OCI-LY1 (cell line): ENCODE results near the gene TENT4A.

Source experiments
- EZH2 ChIP-seq: fragments of 200-600 bp; sonication (generic), shearing (Covaris generic); IDR thresholded peaks from 2 replicates; pipeline ENCODE4 v1.8.0; 2017; ENCODE audit warnings: borderline replicate concordance, mixed run types, mild to moderate bottlenecking, antibody characterized with exemption, low read length, moderate library complexity, mixed read lengths
- TF ChIP-seq, protein P1 (sequence below): fragments of 200-600 bp; sonication (generic), shearing (Covaris generic); IDR thresholded peaks from 2 replicates; pipeline ENCODE4 v1.5.1; 2017; ENCODE audit warnings: mild to moderate bottlenecking, antibody characterized with exemption, low read length, moderate library complexity, mixed read lengths

DNA sequence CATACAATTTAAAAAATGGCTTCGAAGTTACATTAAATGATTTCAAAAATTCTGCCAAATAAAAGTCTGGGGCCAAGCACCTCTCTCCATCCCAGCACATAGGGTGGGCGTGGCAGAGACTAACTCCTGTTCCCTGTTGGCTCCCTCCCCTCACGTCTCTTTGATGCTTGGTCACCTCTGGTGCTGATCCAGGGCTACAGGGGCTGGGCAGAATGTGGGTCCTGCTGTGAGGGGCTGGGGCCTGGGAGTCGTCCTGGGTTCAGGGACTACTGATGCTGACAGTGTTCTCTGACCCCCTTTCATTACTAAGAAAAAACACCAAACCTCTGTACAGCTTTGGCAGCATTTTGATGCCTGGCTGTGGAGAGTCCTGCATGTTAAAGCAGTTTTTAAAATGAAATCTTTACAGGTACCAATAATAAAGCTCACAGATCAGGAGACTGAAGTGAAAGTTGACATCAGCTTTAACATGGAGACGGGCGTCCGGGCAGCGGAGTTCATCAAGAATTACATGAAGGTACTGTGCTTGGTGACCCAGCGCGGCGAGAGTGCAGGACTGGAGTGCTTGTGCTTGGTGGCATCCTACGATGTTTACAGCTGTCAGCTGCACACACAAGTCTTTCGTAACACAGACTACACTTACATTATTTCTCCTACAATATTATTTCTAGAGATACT, 29.0 kb downstream of the TENT4A start:
- TF ChIP-seq EZH2, result no peak
- TF ChIP-seq, protein P1, sequence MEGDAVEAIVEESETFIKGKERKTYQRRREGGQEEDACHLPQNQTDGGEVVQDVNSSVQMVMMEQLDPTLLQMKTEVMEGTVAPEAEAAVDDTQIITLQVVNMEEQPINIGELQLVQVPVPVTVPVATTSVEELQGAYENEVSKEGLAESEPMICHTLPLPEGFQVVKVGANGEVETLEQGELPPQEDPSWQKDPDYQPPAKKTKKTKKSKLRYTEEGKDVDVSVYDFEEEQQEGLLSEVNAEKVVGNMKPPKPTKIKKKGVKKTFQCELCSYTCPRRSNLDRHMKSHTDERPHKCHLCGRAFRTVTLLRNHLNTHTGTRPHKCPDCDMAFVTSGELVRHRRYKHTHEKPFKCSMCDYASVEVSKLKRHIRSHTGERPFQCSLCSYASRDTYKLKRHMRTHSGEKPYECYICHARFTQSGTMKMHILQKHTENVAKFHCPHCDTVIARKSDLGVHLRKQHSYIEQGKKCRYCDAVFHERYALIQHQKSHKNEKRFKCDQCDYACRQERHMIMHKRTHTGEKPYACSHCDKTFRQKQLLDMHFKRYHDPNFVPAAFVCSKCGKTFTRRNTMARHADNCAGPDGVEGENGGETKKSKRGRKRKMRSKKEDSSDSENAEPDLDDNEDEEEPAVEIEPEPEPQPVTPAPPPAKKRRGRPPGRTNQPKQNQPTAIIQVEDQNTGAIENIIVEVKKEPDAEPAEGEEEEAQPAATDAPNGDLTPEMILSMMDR, result no peak
